OCI-LY3 (cell line): ENCODE results near the gene CHAC1.

ENCODE experiments used
- CTCF ChIP-seq: fragments of 200-600, 300-600 bp; sonication (generic); IDR thresholded peaks from 2 replicates; pipeline ENCODE4 v1.5.1; 2014; ENCODE audit warnings: antibody characterized with exemption, low read length, low read depth
- EZH2phosphoT487 ChIP-seq: fragments of 200-600 bp; shearing (Covaris generic); IDR thresholded peaks from 2 replicates; pipeline ENCODE4 v1.6.1; 2018; ENCODE audit warnings: antibody characterized with exemption, mixed run types, low read depth

- no peak for TF ChIP-seq CTCF
- no peak for TF ChIP-seq EZH2phosphoT487
These were observed 21.1 kb upstream of the CHAC1 start for GRCh38 chr15:40932156-40932555.
